ENCODE measurements around the gene FOCAD. TPM values are rescaled to one million over a fixed set of nuclear protein-coding genes. Genes with fewer than 3 reads are reported as not detected.
"Not testable (repeated sequence)": the region's sequence is repeated elsewhere in the genome, so short reads cannot be mapped to it uniquely, and the experiment has no call there.

The FOCAD gene
- total and polyA plus RNA-seq, 8 donors = 5.6 to 212 (median 12.2) TPM

DNA sequence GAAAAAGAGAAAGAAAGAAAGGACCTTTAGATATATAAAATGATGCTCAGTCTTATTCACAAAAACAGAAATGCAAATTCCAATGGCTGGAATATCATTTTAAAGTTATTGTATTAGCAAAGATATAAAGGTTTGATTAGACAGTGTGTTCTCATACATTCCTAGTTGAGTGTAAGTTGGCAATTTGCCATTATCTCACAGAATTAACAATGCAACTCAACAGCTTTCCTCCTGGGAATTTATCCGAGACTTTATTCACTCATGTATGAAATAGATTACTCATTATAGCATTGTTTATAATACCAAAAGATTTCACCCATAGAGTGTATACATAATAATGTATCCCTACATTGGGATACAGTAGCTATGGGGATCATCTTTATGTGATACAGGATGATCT is 34.7 kb upstream of the FOCAD start:
- DNase-seq = no peak
- H3K36me3 ChIP-seq = no peaks in the 10 kb centered on the region
- H3K4me1 ChIP-seq = peaks cover 0 to 6% (median 0%) of the 10 kb centered on the region in 4 donors
- WGBS, 5 donors = 43 to 58% (median 48%) methylated on average over 1 of the region's 1 CpG
- no peaks in the 10 kb centered on the region for H3K9me3 ChIP-seq
- intact Hi-C loops (cut with DNase I; ENCODE audit: low total_unique reads) = no loop called here
- TF ChIP-seq POLR2A (IDR thresholded peaks at IDR 0.05) (no peak), POLR2AphosphoS5 (IDR thresholded peaks at IDR 0.05) (no peak), EP300 (IDR thresholded peaks at IDR 0.05) (no peak)
- TF ChIP-seq, protein P1, sequence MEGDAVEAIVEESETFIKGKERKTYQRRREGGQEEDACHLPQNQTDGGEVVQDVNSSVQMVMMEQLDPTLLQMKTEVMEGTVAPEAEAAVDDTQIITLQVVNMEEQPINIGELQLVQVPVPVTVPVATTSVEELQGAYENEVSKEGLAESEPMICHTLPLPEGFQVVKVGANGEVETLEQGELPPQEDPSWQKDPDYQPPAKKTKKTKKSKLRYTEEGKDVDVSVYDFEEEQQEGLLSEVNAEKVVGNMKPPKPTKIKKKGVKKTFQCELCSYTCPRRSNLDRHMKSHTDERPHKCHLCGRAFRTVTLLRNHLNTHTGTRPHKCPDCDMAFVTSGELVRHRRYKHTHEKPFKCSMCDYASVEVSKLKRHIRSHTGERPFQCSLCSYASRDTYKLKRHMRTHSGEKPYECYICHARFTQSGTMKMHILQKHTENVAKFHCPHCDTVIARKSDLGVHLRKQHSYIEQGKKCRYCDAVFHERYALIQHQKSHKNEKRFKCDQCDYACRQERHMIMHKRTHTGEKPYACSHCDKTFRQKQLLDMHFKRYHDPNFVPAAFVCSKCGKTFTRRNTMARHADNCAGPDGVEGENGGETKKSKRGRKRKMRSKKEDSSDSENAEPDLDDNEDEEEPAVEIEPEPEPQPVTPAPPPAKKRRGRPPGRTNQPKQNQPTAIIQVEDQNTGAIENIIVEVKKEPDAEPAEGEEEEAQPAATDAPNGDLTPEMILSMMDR (IDR thresholded peaks at IDR 0.05) = no peak
- no peak overlapping the region for H3K4me3 ChIP-seq
- no peaks in the 10 kb centered on the region for H3K27me3 ChIP-seq
- H3K27ac ChIP-seq = no peak overlapping the region

DNA sequence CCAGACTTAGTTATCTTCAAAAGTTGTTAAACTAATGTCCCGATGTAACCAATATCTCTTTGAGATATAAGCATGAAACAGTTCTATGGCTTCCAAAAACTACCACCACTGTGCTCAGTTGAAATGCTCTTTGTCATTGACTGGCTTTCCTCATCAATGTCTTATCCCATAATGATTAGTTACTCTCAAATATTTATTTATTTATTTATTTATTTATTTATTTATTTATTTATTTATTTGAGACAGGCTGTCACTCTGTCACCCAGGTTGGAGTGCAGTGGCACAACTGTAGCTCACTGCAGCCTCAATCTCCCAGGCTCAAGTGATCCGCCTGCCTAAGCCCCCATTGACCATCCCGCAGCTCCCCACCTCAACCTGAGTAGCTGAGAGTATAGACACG is 33.7 kb upstream of the FOCAD start:
- no peak for TF ChIP-seq POLR2A (IDR thresholded peaks at IDR 0.05)
- no peaks in the 10 kb centered on the region for H3K36me3 ChIP-seq
- H3K27me3 ChIP-seq = no peaks in the 10 kb centered on the region
- H3K9me3 ChIP-seq = no peaks in the 10 kb centered on the region
- 80 to 87% (median 85%) methylated on average over 4 of the region's 4 CpGs for WGBS, 5 donors
- peaks cover 0 to 6% (median 0%) of the 10 kb centered on the region in 4 donors for H3K4me1 ChIP-seq
- H3K27ac ChIP-seq = no peak overlapping the region
- no peak overlapping the region for H3K4me3 ChIP-seq
- DNase-seq = no peak
- intact Hi-C loops (cut with DNase I; ENCODE audit: low total_unique reads) = no loop called here

DNA sequence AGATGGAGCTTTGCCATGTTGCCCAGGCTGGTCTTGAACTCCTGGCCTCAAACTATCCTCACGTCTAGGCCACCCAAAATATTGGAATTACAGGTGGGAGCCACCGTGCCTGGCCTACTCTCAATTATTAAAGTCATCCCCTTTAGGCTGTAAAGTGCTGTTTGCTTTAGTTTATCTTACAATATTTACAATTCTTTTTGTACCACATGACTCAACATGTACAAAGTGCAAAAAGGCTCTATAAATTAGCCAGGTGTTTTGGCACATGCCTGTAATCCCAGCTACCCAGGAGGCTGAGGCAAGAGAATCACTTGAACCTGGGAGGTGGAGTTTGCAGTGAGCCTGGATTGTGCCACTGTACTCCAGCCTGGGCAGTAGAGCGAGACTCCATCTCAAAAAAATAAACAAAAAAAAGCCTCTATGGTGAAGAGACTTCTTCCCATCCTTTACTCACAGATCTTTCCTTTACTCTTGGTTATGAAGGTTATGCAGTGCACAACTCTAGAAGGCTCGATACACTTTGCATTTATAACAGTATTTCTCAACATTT is 33.2 kb upstream of the FOCAD start:
- intact Hi-C loops (cut with DNase I; ENCODE audit: low total_unique reads) = no loop called here
- Histone ChIP-seq H3K4me1 (peaks cover 0 to 6% (median 0%) of the 10 kb centered on the region in 4 donors), H3K36me3 (no peaks in the 10 kb centered on the region), H3K27me3 (no peaks in the 10 kb centered on the region), H3K9me3 (no peaks in the 10 kb centered on the region), H3K27ac (no peak overlapping the region), H3K4me3 (no peak overlapping the region)
- peak in 1 of 2 donors; percentile 8 for DNase-seq
- TF ChIP-seq, protein P1 (IDR thresholded peaks at IDR 0.05) = no peak
- no peak for TF ChIP-seq POLR2AphosphoS5 (IDR thresholded peaks at IDR 0.05)
- TF ChIP-seq EP300 (IDR thresholded peaks at IDR 0.05) = no peak
- no peak for TF ChIP-seq POLR2A (IDR thresholded peaks at IDR 0.05)
- 51 to 71% (median 67%) methylated on average over 4 of the region's 4 CpGs for WGBS, 5 donors

DNA sequence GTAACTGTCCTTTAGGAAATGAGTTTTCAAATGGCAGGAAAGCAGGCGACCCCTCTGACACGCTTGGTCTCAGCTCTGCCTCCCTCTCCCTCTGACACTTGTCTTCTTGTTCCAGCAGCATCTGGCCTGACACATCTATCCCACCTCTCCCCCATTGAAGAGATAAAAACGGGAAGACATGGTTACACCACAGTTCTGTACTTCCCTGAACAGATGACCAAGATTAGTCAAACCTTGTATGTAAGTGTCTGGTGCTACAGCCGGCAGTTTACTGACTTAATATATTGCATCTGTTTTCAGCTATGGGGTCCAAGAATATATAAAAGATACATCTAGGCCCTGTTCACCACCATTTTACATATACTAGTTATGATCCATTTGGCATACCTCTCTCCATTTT is 32.1 kb upstream of the FOCAD start:
- 76 to 86% (median 79%) methylated on average over 4 of the region's 4 CpGs for WGBS, 5 donors
- H3K9me3 ChIP-seq = no peaks in the 10 kb centered on the region
- peaks cover 0 to 6% (median 0%) of the 10 kb centered on the region in 4 donors for H3K4me1 ChIP-seq
- TF ChIP-seq EP300 (IDR thresholded peaks at IDR 0.05) (no peak), POLR2AphosphoS5 (IDR thresholded peaks at IDR 0.05) (no peak), POLR2A (IDR thresholded peaks at IDR 0.05) (no peak)
- TF ChIP-seq, protein P1 (IDR thresholded peaks at IDR 0.05) = no peak
- H3K36me3 ChIP-seq = no peaks in the 10 kb centered on the region
- DNase-seq = no peak
- no peak overlapping the region for H3K27ac ChIP-seq
- intact Hi-C loops (cut with DNase I; ENCODE audit: low total_unique reads) = no loop called here
- no peak overlapping the region for H3K4me3 ChIP-seq
- no peaks in the 10 kb centered on the region for H3K27me3 ChIP-seq

DNA sequence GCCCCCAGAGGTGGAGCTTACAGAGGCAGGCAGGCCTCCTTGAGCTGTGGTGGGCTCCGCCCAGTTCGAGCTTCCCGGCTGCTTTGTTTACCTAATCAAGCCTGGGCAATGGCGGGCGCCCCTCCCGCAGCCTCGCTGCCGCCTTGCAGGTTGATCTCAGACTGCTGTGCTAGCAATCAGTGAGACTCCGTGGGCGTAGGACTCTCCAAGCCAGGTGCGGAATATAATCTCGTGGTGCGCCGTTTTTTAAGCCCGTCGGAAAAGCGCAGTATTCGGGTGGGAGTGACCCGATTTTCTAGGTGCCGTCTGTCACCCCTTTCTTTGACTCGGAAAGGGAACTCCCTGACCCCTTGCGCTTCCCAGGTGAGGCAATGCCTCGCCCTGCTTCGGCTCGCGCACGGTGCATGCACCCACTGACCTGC is 25.8 kb upstream of the FOCAD start:
- H3K27me3 ChIP-seq; H3K36me3 ChIP-seq; H3K9me3 ChIP-seq; intact Hi-C loops (cut with DNase I; ENCODE audit: low total_unique reads): not testable (repeated sequence)
- peak overlapping the region; percentile 3 to 70 (median 60) for H3K27ac ChIP-seq
- peaks cover 3 to 20% (median 7%) of the 10 kb centered on the region in 4 donors for H3K4me1 ChIP-seq
- H3K4me3 ChIP-seq = peak overlapping the region; percentile 42 to 56 (median 50)
- 11 to 37% (median 32%) methylated on average over 12 to 19 of the region's 27 CpGs for WGBS, 5 donors
- DNase-seq = peak in 1 of 2 donors; percentile 43

Data from stomach (tissue), 9 donors.